PC-9 (cell line): ENCODE data around the gene SENP6.

ENCODE experiments used
- CTCF ChIP-seq: fragments of 200-600 bp; sonication (generic); conservative IDR thresholded peaks from 2 replicates; pipeline ENCODE4 v1.6.1; 2017; ENCODE audit warnings: mixed run types, antibody characterized with exemption, mild to moderate bottlenecking, moderate library complexity
- EZH2 ChIP-seq: fragments of 200-600 bp; sonication (generic); IDR thresholded peaks from 2 replicates; pipeline ENCODE4 v1.8.0; 2017; ENCODE audit warnings: antibody characterized with exemption, low read depth

- TF ChIP-seq EZH2 (no peak), CTCF (no peak)
These were observed 796 bp downstream of the SENP6 start for GRCh38 chr6:75602246-75603105.
